Ovary (tissue), 3 donors: ENCODE measurements around the gene FFAR2.
"Not testable (repeated sequence)": the region's sequence is repeated elsewhere in the genome, so short reads cannot be mapped to it uniquely, and the experiment has no call there.

Experiments used
- EP300 ChIP-seq: sonication (generic); formaldehyde crosslinking; IDR thresholded peaks from one replicate; pipeline ENCODE4 v1.6.1; 2017; ENCODE audit warnings: antibody characterized with exemption
- POLR2A ChIP-seq: fragments of 450-650 bp; IDR thresholded peaks from one replicate; pipeline ENCODE4 v1.6.1; 2017; ENCODE audit warnings: antibody characterized with exemption, mild to moderate bottlenecking, moderate library complexity
- TF ChIP-seq, protein P1 (sequence below), 3 donors: fragments of 450-650 bp in 2 of 3; fragments of 200-600 bp in 1 of 3; IDR thresholded peaks; one replicate each; pipeline versions ENCODE4 v1.5.1 to v1.8.0; 2016 to 2022; ENCODE audit warnings: antibody characterized with exemption in 3 of 3, mild to moderate bottlenecking in 1 of 3
- donor health status: DM: no; HTN: no; CAD: no.

DNA sequence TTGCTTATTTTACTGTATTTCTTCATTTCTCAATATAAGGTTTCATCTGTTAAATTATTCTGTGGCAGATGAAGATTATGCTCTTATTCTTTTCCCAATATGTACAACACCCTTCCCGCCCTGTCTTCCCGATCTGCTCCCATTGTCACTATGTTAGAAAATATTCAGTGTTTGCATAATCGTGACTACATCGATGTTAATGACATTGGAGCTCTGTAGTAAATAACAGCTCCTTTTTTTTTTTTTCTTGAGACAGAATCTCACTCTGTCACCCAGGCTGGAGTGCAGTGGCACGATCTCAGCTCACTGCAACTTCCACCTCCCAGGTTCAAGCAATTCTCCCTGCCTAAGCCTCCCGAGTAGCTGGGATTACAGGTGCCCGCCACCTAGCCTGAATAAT is 14.9 kb downstream of the FFAR2 start:
- TF ChIP-seq, protein P1, sequence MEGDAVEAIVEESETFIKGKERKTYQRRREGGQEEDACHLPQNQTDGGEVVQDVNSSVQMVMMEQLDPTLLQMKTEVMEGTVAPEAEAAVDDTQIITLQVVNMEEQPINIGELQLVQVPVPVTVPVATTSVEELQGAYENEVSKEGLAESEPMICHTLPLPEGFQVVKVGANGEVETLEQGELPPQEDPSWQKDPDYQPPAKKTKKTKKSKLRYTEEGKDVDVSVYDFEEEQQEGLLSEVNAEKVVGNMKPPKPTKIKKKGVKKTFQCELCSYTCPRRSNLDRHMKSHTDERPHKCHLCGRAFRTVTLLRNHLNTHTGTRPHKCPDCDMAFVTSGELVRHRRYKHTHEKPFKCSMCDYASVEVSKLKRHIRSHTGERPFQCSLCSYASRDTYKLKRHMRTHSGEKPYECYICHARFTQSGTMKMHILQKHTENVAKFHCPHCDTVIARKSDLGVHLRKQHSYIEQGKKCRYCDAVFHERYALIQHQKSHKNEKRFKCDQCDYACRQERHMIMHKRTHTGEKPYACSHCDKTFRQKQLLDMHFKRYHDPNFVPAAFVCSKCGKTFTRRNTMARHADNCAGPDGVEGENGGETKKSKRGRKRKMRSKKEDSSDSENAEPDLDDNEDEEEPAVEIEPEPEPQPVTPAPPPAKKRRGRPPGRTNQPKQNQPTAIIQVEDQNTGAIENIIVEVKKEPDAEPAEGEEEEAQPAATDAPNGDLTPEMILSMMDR (IDR thresholded peaks at IDR 0.05) = not testable (repeated sequence)
- TF ChIP-seq POLR2A, EP300: not testable (repeated sequence)
